ENCODE data around the gene CAV2.

The CAV2 gene

DNA sequence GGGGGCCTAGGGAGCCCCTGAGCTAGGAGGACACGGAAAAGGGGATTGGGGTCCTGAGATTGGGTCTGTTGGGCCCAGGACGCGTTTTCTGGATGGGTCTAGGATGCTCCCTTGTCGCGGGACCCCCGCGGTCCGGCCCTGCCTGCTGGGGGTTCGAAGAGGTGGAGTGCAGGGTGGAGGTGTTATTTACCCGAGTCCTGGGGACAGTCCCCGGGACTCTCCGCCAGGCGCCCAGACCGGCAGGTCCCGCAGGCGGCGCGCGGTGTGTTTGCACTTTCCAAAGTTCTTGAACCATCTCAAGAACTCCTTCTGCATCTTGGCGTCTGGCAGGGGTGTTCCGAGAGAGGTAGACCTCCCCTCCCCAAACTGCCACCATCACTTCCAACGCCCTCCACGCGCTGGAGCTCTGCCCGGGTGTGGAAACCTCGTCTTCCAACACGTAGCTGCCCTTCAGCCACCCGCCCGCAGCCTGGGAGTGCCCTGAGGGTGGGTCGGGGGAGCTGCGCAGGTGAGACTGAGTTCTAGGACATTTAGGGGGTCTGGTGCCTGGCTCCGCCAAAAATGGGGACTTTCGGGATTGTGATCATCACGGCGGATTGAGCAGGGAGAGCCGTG, 25.9 kb downstream of the CAV2 start:
- DNase-seq = no peak

DNA sequence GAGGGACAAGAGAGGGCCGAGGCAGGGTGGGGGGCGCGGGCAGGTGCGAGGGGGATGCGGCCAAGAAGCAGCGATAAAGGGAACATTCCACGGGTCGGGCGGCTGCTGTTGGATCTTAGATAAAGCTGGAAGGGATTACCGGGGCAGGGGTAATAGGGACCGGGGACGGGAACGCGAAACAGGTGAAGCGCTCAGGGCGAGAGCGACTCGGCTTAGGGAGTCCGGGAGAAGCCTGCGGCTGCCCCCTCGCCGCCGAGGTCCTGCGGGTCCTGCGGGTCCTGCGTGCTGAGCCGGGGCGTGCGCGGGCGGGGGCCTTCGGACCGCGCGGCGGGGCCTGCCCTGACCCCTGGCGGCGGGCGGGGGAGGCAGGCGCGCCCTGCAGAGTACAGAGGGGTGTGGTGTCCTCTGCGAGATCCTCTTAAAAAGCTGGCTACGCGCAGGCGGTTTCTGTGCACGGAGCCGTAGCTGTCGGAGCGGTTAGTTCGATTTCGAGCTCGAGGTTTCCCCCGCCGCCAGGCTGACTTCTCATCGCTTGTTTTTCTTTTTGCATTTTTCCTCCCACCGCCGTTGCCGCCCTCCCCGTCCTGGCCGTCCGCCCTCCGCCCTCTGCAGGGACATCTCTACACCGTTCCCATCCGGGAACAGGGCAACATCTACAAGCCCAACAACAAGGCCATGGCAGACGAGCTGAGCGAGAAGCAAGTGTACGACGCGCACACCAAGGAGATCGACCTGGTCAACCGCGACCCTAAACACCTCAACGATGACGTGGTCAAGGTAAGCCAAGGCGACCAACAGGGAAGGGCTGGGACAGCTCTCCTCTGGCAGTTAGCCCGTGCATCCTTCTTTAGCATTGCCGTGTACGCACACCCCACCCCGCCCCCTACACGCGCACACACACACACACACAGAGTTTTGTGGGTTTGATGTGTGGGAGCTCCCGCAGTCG, 26.6 kb downstream of the CAV2 start:
- no peak for DNase-seq

DNA sequence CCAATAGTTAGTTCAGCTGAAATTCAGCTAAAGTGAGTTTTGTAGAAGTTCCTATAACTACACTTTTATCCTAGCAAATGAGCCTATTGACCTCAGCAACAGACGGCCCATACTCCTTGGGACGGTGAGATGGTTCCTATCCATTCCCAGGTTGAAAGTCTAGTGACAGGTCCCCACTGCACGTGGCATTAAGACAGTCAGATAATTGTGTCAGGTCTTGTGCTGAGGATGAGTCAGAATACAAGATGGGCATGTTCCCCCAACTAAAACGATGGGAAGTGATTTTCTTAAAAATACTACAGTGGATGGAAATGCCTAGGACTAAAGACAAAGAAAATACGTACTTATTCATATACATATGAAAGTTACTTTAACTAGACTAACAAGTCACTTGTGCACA, 27.4 kb downstream of the CAV2 start:
- DNase-seq = no peak

DNA sequence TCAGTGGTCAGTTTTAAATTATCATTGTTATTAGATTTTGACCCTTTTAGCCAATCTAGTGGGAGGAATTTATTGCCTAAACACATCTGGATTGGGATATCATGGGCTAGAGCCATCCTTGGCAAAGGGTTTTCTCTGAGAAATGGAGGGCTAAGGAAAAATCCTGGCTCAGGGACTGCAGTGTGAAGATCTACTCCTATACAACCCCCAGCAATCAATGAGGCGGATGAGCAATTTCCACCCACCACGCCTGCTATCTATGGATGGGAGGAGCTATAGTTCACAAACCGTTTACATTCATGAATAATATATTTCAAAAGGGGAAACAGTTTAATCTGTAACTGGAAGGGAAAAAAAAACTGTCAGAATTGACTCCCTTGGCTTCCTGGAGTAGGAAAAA, 28.0 kb downstream of the CAV2 start:
- no peak for DNase-seq

DNA sequence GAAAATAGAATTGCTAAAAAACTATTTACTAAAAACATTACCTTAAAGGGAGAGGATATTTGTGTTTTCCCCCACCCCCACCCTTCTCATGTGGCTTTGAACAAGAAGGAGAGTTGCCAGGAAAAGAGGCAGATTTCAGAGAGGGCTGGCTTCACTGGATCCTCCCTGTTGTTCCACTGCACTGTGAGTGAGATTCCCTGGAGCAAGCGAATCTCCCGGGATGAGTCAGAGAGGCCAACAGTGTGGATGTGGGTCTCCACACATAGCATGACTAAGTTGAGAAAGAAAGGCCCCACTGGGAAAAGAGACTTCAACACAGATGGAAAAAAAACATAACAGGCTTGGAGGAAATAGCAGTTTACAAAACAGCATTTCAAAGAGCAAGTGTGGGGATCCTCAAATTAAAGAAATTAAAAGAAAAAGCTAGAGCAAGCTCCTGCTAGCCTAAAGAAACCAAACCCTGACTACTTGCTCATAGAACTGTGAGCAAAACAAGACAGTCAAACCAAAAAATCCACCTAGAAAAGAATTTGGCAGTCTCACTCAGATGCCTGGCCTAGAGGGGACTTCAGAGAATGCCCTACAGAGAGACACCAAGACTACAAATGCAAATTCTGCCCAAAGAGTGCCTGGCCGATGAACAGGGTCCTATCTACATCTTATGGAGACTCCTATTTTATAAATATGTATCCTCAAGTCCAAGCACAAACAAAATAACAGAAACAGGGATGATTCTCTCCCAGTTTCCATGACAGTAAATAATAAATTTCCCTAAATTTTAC, 28.7 kb downstream of the CAV2 start:
- no peak for DNase-seq

DNA sequence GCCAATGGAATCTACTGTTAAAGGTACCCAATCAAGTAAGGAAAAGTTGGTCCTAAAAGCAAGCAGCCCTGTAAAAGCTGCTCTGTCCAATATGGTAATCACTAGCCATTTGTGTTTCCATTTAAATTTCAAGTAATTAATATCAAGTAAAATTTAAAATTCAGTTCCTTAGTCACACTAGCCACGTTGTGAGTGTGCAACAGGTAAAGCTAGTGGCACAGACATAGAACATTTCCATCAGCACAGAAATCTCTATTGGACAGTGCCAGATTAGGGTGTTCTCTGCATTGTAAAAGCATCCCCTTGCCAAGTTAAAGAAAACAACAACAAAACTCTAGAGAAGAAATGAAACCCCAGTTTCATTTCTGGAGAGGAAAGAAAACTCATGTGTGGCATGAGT, 29.7 kb downstream of the CAV2 start:
- no peak for DNase-seq

DNA sequence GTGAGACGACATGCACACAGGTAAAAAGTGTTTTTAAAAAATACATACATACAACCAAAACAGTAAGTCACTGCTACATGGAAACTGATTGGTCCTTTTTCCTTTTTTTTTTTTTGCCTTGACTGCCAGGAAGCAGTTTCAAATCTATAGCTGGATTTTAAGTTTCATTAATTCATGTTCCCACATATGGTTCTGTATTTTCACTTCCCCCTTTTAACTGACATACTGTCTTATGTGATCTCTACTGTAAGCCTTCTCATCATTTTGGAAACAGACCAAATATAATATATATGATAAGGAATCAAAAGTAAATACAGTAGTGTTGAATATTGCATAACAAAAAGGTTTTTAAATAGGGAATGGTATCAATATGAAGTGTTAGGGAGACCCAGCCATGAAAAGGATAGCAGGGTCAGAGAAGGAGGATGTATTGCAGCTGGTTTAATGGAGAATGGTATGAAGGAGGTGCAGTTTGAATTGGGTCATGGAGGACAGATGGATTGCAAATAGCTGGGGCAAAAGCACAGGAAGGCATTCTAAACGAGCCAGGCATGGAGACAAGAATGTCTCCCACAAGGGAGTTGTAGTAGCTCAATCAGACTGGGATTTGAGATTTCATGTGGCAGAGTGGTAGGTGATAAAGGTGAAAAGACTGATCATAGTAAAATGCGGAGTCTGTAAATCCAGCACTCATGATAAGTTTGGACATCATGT, 30.7 kb downstream of the CAV2 start:
- DNase-seq = no peak

DNA sequence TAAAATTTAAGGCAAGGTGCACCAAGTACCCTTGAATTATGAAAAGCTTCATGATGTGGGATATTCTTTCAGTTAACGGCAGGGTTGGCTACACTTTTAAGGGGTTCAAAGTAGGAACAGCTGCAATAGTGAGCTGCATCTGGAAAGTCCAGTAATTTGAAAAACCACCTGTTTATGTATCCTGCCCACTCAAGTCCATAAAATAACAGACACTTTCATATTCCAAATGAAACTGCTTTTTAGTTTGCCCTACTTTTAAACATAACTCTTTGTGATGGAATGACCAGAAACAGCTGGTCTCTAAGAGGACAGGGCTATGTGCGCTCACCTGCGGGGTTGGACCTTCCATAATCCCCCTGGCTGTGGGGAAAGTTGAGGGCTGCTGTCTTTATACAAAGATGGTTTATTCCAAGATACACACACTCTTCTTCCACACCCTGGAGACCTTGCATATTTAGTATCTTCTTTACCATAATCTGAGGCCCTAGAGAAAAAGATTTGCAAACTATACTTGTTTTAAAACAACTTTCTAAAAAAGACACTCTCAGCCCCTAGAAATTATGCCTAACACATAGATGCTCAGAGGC, 32.7 kb downstream of the CAV2 start:
- DNase-seq = no peak

DNA sequence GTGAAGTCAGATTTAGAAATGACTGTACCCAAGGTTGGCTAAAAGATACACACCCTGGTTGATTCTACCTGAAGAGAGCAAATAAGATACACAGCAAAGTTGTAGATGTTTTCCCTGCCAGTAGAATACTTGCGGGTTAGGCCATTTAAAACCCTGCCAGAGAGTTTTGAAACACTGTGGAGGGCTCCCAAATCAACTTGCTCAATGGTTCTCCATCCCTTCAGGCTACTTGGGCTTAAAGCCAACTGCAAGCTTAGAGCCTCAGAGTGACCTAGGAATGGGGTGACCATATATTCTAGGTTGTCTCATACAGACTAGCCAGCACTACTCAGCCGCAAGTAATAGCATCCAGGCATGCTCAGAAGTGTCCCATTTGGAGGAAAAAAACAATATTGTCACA, 35.3 kb downstream of the CAV2 start:
- DNase-seq = no peak

DNA sequence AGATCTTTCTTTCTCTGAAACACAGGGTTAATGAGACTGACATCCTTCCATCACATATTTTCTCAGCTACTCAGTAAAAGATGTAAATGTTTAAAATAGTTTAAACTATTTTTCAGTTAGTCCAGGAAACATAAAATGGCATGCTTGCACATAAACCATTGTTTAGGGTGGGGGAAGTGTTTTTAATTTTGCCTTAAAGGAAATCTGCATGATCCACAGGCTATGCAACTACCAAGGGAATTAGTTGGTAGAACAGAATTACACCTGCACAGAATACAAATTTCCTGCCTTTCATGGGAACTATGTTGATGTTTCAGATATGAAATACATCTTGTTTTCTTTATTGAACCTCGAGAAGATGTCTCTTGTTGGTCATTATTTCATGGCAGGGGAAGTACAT, 35.9 kb downstream of the CAV2 start:
- DNase-seq = no peak

DNA sequence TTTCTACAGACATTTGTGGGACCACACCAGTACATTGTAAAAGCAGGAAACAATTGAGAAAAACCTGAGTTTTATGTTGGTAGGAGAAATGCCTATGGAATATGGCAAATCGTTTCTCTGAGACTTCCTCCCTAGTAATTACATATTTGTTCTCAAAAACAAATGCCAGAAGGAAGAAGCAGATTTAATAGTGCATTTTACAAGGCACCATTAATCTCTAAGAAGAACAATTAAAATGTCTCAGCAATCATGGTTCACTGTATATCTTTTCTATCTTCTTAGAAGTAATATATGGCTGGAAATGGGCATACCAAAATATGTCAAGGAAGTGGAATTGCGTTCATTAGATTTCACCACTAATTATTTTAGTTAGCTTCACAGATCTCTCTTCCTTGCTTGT, 38.6 kb downstream of the CAV2 start:
- no peak for DNase-seq

DNA sequence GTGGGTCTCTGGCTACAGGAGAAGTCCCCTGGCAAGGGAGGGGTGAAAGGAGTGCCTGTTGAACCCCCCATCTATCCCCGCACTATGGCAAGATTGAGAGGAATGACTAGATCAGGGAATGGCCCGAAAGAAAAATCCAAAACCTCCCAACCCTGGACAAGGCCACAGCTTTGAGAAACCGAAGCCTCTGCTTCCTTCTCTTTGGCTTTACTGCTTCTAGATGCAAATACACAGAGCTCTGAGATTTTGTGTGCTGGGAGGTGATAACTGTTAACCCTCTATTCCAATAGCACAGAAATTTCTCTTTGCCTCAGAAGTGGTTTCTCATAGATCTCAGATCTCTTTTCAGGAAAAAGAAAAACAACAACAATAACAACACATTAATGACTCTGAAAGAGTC, 40.3 kb downstream of the CAV2 start:
- no peak for DNase-seq

DNA sequence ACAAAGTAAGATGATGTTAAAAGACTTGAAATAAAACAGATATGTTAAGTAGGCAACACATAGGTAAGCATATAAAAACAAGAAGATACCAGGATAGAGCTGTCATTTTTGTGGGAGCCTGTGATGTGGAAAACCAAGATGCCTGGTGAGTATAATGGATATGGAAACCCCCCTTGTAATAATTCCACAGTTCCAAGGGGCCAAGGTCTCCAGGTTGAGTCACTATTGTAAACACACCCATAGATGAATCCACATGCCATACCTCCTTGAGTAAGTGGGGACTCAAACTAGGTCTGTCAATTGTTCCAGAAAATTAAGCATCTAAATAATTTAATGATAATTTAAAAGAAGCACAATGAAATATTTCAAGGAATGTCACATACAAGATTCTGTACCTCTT, 41.2 kb downstream of the CAV2 start:
- no peak for DNase-seq

DNA sequence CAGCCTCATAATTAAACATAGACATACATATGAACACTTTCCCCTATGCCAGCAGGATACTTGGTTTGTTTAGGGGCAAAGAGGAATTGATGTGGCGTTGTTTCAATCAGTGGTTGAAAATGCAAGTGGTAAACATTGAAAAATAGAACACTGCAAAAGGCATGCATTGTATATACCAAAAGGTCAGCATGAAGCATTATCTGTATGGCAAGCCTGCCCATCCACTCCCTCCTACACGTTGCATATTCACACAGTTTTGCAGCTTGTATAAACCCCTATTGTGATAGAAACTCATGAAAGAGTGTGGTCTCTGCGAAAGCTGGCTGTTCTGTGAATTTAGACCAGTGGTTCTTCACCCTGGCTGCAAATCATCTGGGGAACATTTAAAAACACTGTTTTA, 42.4 kb downstream of the CAV2 start:
- no peak for DNase-seq

DNA sequence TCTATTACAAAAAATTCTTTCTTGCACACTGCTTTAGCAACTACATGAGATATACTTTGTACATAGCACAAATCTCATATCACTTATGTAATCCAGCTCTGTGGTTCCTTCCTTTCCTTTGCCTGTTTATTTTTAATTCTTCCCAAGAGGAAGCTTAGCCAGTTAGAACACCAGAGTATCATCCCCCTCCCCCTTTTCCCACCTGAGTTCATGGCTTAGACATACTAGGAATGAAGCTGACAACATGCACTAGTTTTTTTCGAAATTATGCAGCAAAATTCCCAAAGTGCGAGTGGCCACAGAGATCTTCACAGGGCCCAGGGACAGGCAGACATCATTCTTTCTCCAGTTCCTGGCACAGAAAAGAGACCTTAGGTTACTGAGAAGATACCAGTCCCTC, 43.1 kb downstream of the CAV2 start:
- no peak for DNase-seq

DNA sequence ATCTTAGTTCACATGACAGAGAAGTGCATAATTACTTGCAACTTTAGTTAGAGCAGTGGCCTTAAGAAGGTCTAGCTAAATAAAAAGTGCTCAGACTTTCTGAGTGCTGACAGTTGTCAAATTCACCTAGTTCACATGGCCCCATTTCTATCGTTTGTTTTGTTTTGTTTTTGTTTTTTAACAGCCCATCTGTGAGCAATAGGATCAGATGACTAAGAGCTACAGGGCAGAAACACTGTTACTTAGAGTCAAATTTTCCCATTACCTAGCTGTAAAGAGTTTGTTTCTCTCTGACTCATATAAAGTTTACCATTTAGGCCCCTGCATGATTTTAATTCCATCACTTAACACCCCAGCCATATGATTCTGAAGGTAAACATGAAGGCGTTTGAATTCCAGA, 44.1 kb downstream of the CAV2 start:
- DNase-seq = no peak

DNA sequence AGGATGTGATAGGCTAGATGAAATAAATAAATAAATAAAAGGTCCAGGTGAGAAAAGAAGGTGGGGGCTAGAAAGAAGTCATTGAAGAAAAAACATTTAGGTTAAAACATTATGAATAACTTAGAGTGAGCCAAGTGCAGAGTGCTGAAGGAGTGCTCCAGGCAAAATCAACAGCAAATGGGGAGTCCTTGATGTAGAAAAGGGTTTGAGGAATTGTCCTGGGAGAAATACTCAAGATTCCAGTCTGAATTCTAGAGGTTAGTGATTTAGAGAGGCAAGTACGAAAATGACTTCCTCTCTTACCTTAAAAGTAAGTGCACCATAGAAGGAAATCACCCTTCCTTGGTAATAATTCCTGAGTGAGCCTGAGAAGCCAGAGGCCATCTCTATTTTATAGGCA, 44.9 kb downstream of the CAV2 start:
- no peak for DNase-seq

DNA sequence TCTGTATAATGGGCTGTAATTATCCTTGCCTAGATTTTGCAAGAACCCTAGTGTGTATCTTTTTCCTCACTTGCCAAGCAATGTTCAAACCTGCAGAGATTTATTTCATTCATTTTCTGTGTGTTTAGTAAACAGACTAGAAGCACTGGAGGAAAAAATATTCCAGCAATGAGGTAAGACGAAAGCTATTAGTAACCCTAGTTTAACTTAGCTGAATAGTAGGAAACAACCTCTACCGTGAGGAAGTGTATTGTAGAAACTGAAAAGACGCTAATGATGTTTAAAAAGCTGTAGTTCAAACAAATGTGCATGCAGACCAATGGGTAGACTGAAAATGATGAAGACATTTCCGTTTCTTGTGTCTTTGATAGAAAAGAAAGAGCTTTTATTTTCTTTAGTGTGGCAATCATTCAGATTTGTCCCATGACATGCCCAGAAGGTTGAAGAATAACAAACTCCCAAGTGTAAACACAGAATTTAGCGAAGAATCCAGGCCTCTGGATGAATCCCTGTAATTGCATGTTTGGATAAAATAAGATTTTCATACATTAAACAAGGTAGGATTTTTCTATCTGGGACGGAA, 46.0 kb downstream of the CAV2 start:
- DNase-seq = no peak

DNA sequence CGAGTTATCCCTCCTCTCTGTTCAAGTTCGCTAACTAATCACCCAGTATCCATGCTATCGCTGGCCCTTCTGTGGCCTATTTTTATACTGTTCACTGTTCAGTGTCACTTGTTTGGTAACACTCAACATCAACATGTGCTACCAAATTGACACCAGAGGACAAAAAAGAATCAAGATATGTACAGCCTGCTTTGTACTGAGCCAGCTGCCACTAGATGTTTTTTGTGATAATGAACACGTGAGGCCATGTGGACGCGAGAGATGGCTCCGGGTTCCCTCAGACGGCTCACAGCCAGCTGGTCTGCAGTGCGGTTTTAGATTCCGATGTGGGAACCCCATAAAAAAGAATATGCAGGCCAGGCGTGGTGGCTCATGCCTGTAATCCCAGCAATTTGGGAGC, 46.5 kb downstream of the CAV2 start:
- no peak for DNase-seq

DNA sequence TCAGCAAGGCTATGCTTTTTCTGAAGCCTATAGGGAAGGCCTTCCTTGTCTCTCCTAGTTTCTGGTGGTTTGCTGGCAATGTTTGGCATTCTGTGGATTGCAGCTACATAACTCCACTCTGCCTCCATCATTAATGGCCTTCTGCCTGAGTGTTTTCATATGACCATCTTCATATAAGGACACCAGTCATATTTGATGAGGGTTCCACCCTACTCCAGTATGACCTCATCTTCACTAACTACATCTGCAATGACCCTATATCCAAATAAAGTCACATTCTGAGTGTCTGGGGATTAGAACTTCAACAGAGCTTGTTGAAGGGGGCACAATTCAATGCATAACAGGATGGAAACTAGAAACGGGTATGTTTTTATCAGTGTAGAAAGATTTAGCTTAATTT, 47.4 kb downstream of the CAV2 start:
- no peak for DNase-seq

DNA sequence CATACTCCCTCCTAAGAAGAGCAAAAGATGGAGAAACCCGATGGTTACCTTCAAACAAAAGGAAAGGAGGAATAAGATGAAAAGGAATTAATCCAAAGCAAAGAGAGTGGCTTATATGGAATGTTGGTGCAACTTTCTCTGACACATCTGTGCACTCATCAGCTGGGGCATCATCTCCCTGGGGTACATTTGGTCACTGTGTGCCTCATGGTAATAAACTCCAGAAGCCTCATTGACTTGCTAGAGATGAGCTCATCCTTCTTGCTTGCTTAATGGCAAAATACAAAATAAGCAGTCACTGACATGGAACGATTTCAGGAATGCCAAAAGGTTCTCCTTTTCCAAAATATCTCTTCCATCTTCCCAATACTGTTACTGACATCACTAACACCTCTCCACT, 47.8 kb downstream of the CAV2 start:
- no peak for DNase-seq

DNA sequence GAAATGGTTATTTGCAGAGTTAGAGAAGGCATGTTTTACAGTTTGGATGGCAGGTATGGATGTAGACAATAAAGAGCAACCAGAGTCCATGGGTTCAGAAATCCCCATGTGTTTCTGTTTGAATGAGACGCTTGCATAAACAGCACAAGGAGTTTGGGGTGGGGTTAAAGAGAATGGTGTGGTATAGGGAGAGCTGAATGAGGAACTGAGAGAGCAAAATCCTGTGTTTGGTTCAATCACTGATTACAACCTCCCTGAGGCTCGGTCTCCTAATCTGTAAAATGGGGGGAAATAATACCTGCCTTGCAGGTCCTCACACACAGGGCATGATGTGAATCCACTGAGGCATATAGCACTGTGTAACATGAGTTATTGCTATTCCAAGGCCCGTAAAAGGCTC, 49.0 kb downstream of the CAV2 start:
- no peak for DNase-seq

DNA sequence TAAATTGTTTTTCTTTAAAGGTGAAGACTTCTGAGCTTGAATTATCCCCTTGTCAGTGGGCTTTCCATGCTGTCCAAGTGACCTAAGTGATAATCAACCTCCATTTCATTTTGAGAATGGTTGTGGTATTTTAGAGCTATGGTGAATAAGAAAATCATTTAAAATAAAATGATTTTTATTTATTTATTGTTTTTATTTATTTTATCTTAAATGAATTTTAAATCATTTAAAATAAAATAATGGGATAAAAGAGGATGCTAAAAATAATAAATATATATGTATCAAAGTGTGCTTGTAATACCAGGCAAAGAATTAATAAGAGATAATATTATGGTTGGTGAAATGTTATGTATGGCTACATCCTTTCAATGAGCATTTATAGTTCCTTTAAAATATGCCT, 49.8 kb downstream of the CAV2 start:
- DNase-seq = no peak

Data from GDM1 (cell line).